ENCODE results near the gene FCGR1A.
"Not testable (repeated sequence)": the region's sequence is repeated elsewhere in the genome, so short reads cannot be mapped to it uniquely, and the experiment has no call there.

The FCGR1A gene

DNA sequence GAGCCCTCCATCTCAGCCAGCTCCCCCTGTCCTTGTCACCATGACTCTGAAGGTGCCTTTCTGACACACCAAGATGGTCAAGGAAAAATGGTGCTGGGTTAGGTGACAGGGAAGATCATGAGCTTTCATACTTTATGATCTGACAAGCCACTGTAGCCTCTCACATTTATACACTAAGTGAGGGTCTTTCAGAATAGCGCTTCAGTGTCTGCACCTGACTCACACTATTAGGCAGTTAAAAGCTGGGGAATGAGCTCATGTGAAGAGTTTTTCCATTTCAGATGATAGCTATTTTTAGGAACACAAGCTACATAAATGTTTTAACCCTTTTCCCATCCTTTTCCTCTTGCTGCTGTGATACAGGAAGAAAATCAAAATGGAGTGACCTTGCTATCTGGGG, 4.2 kb upstream of the FCGR1A start:
- not testable (repeated sequence) for DNase-seq

DNA sequence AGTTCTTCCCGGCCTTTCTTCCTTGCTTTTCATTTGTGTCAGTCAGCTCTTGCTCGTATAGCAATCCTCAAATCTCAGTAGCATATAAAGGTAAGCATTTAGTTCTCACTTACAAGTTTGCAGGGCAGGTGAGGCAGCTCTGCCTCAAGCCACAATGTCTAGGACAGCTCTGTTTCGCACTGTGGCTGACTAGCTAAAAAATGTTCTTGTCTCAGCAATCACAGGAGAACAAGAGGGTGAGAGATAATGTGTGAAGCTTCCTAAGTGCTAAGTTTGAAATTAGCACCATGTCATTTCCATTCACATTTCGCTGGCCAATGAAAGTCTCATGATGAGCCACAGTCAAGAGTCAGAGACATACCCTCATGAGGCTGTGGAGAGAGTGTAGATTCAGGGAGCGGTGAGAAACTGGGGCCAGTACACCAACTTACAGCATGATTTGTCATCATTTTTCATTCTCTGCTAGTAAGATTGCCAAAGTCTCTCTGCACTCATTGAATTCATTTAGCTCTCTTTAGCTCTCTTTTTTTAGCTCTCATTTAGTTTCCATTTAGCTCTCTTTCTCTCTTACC, 995 bp upstream of the FCGR1A start:
- DNase-seq: not testable (repeated sequence)

DNA sequence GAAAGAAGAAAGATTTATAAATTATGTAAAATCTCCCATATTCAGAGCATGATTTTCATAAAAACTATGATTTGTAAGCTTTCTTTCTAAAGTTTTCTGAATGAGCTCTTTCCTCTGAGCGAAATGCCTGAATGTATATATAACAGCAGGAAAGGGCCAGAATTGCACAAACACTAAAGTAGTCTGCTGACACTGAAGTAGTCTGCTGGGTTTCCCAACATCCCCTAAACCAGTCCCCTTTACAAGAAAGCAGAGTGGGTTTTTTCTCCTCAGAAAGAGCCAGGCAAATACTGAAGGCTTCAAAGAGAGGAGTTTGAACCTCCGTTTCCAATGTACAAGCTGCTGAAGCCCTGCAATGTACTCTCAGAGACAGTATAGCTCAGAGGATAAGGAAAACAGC, 795 bp downstream of the FCGR1A start:
- not testable (repeated sequence) for DNase-seq

DNA sequence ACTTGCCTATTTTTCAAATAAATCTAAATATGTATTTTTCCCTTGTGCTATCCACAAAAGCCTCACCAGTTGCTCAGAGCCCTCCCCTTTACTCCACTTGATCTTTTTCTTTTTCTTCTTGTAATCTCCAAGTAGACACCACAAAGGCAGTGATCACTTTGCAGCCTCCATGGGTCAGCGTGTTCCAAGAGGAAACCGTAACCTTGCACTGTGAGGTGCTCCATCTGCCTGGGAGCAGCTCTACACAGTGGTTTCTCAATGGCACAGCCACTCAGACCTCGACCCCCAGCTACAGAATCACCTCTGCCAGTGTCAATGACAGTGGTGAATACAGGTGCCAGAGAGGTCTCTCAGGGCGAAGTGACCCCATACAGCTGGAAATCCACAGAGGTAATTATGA, 1.4 kb downstream of the FCGR1A start:
- DNase-seq: not testable (repeated sequence)

DNA sequence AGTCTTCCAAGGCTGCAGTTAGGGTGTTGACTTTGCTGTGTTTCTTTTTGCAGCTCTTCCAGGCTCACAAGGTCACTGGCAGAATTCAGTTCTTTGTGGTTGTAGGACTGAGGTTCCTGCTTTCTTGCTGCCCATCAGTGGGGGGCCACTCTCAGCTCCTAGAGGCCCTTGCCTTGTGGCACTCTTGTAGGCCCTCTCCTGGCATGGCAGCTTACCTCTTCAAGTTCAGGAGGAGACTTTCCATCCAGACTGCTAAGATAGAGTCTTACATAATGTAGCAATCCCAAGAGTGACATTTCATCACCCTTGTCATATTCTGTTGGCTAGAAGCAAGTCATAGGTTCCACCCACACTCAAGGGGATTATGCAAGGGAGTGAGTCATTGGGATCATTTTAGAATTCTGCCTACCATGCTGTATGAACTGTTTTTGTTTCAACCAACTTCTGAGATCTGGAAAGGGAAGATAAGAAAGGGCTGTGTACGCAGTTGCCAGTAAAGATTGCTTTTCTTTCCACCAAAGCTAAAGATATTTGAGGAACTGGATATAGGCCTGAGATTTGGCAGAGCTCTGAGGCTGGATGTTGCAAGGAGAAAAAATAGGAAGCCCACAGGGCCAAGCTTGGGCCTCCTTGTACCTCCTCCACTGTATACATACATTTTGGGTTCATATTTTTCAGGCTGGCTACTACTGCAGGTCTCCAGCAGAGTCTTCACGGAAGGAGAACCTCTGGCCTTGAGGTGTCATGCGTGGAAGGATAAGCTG, 5.4 kb downstream of the FCGR1A start:
- DNase-seq: not testable (repeated sequence)

DNA sequence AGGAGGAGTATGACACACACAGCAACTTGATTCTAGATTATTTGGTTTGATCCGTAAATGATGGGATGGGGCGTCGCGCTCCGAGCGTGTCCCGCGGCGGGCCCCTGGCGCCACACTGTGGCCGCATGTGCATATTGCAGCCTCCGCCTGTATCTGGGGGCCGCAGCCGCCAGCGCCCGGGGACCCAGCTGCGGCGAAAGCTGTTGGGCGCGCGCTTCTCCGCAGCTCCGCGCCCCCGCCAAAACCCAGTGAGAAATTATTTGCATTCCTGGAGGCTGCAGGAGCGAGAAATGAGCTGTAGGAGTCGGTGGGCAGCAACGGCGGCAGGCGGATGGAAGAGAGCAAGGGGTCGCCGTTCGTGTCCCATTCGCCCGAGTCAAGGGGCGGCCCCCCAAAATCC, 10.0 kb downstream of the FCGR1A start:
- not testable (repeated sequence) for DNase-seq

DNA sequence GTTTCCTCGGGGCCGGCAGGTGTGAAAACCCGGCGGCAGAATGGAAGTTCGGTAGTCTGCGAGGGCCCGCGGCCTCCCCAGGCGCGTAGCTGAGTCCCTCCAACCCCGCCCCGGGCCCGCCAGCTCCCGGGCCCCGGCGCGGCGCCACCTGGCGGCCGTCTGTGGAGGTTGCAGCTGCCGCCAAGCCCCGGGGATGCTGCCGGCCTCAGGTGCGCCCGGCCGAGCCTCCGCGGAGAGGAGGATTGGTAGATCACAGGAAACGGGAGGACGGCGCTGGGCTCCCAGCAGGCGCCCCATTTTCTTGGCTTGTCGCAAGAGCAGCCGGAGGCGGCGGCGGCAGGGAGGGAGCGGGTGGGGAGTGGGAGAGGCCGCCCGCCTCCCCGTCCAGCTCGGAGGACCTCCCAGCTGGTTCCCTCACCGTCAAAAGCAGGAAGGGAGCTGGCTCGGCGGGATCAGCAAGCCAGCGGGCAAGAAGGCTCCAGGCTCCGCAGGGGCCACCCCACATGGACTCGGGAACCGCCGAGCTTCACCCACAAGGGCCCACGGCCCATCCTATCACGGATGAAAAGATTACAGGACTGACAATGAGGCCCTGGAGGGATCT, 10.5 kb downstream of the FCGR1A start:
- not testable (repeated sequence) for DNase-seq

DNA sequence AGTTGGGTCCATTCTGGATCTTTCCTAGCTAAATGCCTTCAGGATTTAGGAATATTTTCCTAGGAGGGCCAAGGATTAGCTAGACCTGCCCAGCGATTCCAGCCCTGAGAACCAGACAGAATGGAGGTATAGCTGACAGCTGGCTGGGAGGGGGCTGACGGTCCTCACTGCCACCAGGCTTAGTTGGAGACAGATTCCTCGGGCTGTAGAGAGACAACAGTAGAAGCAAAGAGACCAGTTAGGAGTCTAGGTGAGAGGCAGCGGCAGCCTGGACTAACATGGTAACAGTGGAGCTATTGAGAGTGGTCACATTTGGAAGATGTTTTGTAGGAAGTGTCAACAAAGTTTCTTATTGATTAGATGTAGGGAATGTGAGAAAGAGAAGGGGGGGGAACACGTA, 11.4 kb downstream of the FCGR1A start:
- not testable (repeated sequence) for DNase-seq

DNA sequence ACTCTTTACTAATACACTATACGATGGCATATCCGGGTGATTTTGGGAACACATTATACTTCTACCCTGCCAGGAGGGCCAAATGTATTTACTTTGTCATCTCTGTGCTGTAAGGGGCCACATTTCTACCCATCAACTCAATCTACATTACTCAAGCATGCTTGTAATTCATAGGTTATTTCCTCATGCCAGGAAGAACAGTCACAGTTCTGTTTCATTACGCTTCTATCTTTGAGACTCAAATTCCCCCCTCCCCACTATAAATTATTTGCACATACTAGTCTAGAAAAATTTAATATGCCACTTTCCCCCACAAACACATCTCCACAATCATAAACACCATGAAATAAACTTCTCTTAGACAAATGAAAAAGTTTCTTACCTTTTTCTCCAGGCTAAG, 19.1 kb downstream of the FCGR1A start:
- not testable (repeated sequence) for DNase-seq

DNA sequence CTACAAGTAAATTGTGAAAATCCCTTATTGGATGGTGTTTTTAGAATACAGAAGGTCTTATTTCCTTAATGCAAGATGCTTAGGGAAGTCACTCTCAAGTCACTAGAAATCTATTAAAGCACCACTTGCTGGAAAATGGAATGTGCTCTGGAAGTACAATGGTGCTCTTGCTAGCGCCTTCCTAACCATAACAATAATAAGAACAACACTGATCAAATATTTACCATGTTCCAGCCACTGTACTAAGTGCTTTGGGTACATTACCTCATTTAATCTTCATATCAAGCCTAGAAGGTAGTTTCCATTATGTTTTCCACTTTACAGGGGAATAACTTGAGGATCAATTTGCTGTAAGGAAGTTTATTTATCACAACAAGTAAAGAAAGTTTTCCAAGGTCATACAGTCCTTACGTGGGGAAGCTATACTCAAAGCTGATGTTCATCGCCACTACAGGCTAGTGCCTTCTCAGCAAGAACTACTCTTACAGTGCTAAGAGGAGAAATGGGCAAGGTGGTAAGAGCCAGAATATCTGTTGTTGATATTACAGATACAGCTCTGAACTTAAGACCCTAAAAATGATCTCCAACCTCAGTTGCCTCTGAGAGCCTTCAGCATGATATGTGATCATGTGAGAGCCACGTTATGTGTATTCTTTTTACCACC, 22.1 kb downstream of the FCGR1A start:
- DNase-seq: not testable (repeated sequence)

DNA sequence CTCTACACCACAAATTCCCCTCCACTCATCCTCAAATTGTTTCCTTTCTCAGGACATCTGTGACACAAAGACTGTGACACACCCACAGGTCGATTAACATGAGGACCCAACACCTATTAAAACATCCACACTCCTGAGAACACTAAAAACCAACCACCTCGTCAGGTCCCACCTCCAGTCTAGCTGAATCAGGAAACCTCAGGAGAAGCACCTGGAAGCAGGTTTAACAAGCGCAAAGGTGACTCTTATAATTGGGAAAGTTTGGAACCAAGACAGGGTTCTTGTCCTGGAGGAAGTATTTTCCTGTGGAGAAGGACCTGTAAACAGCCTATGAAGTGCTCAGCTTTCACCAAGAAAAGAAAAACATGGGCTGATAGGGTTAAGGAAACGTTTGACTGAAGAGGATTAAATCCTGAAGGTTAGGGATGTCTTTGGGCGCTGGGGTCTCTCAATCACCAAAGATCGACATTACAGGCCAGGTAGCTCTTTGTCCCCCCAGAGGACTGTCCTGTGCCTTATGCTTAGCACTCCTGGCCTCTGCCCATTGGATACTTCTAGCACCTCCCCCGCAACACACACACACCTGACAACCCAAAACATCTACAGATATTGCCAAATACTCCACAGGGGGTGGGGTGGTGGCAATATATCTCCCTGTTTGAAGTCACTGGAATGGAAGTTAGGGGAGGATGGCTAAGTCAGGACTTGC, 28.4 kb downstream of the FCGR1A start:
- not testable (repeated sequence) for DNase-seq

DNA sequence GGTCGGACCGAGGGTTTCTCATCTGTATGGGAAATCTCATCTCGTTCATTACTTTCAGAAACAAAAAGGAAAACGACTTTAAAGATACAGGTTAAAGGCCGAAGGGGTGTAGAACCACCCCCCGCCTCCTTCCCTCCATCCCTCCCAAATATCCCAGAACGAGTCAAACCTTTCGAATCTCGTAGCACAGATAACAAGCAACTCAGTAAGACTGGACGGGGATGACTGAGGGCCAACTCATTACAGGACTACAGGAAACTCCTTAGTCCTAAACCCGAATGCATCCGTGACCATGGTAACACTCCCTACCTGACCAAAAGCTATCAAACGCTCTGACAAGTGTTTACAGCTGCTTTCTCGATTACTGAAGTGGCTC, 29.0 kb downstream of the FCGR1A start:
- not testable (repeated sequence) for DNase-seq

DNA sequence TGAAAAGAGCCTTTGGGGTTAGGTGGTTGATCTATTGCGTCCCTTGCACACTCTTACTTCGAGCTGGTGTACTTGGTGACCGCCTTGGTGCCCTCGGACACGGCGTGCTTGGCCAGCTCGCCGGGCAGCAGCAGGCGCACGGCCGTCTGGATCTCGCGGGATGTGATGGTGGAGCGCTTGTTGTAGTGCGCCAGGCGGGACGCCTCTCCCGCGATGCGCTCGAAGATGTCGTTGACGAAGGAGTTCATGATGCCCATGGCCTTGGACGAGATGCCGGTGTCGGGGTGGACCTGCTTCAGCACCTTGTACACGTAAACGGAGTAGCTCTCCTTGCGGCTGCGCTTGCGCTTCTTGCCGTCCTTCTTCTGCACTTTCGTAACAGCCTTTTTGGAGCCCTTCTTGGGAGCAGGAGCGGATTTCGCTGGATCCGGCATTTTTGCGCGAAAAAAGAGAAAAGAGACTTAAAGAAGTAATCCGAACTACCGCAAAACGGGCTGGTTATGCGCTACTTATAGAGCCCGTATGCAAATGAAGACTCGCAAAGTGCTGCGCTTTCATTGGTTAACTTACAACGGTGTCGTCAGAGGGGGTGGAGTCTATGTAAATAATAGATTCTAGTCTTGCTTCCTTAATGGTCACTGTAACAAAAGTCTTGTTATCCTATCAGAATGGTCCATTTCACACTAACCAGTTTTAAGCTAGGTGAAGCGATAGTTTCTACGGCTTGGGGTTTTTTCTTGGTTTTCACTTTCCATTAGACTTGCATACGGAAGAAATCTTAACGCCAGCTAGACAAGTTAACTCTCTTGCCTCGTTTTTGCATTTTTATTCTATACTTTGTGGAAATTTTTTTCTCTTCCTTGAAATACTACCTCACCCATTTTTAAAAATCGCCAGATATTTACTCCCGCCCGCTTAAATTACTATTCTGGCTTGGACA, 29.7 kb downstream of the FCGR1A start:
- peak; percentile 98 for DNase-seq

DNA sequence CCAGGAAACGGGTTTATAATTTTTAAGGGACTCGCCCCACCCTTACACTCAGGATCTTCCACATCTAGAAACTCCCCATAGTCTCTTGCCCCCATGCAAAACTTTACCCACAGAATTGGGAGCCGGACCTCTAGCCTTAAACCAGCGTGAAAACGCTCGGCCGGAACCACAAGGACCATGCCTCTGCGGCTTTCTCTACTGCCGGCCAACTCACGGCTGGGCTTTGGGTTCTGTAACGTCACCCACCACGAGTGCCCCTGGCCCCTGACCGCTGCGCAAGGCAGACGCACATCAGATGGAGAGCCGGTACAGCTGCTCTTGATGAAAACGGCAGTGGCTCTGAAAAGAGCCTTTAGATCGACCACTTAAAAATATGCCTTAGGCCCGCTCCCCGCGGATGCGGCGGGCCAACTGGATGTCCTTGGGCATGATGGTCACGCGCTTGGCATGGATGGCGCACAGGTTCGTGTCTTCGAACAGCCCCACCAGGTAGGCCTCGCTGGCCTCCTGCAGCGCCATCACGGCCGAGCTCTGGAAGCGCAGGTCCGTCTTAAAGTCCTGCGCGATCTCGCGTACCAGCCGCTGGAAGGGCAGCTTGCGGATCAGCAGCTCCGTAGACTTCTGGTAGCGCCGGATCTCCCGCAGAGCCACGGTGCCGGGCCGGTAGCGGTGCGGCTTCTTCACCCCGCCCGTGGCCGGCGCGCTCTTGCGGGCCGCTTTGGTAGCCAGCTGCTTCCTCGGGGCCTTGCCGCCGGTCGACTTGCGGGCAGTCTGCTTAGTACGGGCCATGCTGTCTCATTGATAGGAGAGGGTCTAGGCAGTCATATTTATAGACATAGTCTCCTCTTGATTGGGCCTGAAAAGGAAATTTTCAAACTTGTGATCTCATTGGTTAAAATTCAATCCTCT, 30.7 kb downstream of the FCGR1A start:
- peak; percentile 57 for DNase-seq

DNA sequence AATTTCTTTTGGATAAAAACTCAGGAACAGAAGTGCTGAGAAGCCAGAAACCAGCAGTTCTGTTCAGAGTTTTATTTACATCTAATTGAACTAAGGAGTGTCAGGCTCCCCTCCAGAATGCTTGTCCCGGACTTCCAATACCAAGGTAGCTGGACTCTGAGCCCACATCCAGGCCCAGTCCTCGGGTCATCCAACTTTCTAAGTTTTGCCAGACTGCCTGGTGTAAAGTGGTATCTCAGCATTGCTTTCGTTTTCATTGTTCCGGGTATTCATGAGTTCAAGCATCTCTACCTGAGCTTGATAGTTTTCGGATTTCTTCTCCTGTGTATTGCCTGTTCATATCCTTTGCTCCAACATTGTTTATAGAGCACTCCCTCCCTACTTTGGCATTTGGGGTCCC, 37.9 kb downstream of the FCGR1A start:
- not testable (repeated sequence) for DNase-seq

DNA sequence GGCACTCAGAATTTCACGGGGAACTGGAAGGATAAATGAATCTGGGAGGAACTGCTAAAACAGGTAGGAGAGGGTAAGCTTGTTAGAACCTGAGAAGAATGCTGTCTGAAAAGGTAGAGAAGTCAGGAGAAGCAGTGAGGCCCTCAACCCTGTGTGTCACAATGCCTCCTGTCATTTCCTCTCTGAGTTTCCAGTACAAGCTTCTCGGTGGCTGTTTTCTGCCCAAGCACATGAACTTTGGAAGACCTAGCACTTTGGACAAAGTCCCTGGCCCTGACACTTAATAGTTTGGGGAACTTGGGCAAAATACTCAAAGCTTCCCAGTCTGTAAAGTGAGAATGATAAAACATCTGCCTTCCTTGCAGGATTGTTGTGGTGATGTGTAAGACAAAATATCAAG, 44.1 kb downstream of the FCGR1A start:
- not testable (repeated sequence) for DNase-seq

DNA sequence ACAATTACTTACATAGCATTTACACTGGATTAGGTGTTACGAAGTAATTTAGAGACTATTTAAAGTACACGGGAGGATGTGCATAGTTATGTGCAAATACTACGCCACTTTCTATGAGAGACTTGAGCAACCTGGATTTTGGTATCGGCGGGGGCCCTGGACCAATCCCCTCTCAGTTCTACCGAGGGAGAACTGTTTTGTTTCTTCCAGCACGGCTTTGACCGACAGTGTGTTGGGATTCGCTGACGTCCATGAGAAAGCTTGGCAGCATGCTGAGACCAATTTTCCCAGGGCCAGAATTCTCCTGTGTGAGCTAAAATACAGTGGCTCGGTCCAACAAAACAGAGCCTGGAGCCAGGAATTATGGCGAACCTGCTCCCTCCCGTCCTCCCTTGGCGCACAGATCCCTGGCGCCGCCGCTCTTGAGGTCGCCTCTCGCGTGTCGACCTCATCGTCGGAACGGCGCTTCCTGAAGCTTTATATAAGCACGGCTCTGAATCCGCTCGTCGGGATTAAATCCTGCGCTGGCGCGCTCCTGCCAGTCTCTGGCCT, 49.3 kb downstream of the FCGR1A start:
- not testable (repeated sequence) for DNase-seq

DNA sequence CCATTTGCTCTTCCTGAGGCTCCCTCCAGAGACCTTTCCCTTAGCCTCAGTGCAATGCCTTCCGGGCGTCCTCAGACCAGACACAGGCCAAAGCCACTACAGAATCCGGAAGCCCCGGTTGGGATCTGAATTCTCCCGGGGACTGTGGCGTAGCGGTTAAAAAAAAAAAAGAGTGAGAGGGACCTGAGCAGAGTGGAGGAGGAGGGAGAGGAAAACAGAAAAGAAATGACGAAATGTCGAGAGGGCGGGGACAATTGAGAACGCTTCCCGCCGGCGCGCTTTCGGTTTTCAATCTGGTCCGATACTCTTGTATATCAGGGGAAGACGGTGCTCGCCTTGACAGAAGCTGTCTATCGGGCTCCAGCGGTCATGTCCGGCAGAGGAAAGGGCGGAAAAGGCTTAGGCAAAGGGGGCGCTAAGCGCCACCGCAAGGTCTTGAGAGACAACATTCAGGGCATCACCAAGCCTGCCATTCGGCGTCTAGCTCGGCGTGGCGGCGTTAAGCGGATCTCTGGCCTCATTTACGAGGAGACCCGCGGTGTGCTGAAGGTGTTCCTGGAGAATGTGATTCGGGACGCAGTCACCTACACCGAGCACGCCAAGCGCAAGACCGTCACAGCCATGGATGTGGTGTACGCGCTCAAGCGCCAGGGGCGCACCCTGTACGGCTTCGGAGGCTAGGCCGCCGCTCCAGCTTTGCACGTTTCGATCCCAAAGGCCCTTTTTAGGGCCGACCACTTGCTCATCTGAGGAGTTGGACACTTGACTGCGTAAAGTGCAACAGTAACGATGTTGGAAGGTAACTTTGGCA, 50.0 kb downstream of the FCGR1A start:
- DNase-seq: not testable (repeated sequence)

DNA sequence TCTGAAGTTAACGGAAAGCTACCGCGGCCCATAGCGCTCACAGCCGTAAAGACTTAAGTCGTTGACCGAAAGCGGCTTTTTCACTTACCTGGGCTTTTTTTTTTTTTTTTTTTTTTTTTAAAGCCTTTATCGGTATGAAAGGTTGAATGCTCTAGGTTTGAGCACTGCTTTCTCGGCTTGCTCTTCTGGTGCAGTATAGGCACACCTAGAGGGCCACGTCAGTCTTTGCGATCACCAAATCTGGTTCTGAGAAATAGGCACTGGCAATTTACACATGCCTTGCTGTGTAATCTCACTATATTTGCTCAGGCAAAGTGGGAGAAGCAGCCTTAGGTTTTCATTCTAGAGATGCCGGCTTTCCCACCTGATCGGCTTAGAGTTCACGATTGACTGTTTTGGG, 50.6 kb downstream of the FCGR1A start:
- DNase-seq: not testable (repeated sequence)
